HG03457 (cell line): ENCODE data around the gene GPNMB.
A peak's percentile ranks its signal among the peaks of the same experiment; 100 is the strongest.
"Not testable (repeated sequence)": the region's sequence is repeated elsewhere in the genome, so short reads cannot be mapped to it uniquely, and the experiment has no call there.

Experiments used
- ATAC-seq: cut with Tn5 transposase; IDR thresholded peaks from one replicate; pipeline ENCODE4 v1.9.1; 2021; ENCODE audit warnings: moderate number of reproducible peaks; ENCODE audit not compliant: unreplicated experiment

Gene GPNMB

DNA sequence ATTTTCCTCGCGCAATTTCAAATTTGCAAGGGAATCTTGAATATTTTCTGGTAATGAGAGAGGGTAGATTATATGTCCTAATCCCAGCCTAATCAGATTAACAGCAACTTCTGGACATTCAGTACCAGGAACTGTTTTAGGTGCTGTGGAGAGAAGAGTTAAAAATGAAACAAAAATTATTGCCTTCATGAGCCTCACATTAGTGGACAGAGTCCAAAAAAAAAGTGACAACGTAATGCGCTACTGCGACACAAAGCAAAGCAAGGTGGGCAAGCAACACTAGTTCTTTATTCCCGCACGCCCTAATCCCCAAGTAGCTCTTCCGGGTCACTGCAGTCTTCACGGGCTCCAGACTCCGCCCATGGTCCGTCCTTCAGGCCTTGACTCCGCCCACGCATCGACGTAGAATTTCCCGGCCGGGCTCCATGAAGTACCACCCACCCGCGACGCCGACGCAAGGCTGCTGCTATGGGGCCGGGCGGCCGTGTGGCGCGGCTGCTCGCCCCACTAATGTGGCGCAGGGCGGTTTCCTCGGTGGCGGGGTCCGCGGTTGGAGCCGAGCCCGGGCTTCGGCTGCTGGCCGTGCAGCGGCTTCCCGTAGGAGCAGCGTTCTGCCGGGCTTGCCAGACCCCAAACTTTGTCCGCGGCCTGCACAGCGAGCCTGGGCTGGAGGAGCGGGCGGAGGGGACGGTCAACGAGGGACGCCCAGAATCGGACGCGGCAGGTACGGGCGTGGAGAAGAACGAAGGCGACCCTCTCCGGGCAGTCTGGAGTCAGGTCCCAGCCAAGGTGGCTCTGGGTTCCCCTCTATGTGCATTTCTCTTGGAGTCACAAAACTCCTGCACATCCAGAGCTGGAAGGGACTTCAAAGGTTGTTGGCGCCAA lies 52.6 kb downstream of the GPNMB start, which contains the start of gene MALSU1:
MALSU1 (plus strand) TSS at position 455 of the 885 bp plus-strand sequence; CDS start at position 469, 14 bp downstream.
- ATAC-seq = peak; percentile 99

DNA sequence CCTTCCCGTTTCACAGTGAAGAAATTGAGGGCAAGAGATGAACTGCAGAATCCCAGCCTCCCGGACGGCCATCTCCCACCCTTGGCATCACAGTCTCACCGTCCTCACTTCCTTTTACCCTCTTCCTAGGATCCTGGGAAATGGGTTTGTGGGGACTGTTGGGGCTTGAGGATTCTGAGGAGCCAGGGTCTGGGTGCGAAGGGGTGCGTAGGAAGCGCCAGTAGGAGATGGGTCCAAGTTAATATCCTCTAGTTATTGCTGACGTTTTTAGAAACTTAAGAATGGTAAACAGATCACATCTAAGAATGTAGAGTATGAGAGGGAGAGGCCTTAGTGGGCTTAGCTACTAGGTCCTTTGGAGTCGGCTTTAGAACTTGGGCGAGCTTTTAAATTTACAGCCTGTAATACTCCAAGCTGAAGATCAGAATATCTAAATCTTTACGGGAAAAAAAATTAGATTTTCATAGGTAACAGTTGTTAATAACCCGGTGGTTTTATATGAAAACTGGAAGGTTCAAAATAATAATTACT lies 53.3 kb downstream of the GPNMB start:
- ATAC-seq = no peak

DNA sequence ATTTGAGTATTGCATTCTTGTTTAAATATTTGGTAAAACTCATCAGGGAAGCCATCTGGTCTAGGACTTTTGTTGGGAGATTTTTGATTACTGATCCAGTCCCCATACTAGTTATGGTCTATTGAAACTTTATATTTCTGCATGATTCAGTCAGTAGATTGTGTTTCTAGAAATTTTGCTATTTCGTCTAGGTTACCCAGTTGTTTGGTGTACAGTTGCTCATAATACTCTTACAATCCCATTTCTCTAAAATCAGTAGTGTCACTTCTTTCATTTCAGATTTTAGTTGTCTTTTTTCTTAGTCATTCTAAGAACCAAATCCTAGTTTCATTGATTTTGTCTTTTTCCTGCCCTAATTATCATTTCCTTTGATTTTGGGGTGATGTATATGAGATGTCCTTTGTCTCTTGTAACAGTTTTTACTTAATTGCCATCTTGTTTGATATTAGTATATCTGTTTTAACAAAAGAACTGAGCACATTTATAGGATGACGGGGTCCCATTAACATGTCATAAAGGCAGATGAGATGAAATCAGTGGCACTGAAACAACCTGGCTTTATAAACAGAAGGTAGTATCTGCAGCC lies 60.5 kb downstream of the GPNMB start:
- no peak for ATAC-seq

DNA sequence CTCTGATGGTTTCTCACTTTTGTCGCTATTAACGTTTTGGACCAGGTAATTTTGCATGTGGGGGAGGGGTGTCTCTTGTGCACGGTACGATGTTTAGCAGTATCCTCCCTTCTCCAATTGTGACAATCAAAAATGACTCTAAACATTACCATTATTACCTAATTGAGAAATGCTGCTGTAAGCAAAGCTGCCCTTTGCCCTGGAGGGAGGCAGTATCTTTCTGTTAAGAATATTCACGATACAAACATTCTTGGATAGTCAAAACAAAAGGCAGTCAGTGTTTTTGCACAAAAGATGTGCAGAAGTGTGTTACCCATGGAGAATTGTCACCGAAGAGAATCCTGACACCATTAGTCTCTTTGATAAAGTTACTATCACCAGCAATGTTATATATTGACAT lies 62.2 kb downstream of the GPNMB start:
- no peak for ATAC-seq

DNA sequence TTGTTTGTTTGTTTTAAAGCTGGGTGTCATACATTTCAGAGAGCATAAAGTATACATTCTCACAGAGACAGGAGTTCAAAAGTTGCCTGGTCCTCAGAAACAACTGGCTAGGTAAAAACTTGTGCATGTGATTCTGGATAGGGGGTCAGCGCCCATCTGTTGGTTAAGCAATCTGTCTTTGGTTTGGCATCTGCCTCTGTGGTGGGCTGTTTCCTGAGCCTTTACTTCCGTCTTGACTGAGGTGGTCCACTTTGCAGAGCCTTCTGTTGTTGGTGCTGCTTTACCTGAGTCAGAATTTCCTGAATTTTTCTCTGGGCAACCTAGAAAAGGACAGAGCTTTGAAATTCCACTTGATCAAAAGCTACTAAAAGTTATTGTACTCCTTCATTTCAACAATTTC lies 65.6 kb downstream of the GPNMB start:
- not testable (repeated sequence) for ATAC-seq

DNA sequence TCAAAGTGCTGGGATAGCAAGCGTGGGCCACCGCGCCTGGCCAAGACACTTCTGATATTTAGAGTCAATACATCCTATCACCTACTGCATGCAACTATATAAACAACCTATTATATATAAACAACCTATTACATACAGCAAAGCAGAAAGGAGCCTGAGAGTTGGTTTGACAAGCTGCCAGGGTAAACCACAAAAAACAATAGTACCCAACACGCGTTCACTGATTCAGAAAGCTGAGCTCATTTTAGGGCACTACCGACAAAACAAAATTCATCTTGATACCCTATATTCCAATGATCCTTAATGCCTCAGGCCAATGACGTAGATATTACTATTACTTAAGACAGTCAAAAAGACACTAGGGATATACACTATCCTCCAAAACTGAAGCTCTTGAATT lies 68.8 kb downstream of the GPNMB start:
- no peak for ATAC-seq
